GM21528 (cell line): ENCODE data around the gene RIPOR1.

Source experiments
- ATAC-seq: cut with Tn5 transposase; IDR thresholded peaks from one replicate; pipeline ENCODE4 v1.9.1; 2021; ENCODE audit warnings: mild to moderate bottlenecking, moderate library complexity; ENCODE audit not compliant: unreplicated experiment, low FRiP score

Gene RIPOR1

GRCh38 chr16:67537636-67538591, 9.3 kb downstream of the RIPOR1 start:
- no peak for ATAC-seq

- no peak for ATAC-seq
Measured at GRCh38 chr16:67538666-67539101, 10.1 kb downstream of the RIPOR1 start.

- no peak for ATAC-seq
Measured at GRCh38 chr16:67539271-67539670, 10.6 kb downstream of the RIPOR1 start.

DNA sequence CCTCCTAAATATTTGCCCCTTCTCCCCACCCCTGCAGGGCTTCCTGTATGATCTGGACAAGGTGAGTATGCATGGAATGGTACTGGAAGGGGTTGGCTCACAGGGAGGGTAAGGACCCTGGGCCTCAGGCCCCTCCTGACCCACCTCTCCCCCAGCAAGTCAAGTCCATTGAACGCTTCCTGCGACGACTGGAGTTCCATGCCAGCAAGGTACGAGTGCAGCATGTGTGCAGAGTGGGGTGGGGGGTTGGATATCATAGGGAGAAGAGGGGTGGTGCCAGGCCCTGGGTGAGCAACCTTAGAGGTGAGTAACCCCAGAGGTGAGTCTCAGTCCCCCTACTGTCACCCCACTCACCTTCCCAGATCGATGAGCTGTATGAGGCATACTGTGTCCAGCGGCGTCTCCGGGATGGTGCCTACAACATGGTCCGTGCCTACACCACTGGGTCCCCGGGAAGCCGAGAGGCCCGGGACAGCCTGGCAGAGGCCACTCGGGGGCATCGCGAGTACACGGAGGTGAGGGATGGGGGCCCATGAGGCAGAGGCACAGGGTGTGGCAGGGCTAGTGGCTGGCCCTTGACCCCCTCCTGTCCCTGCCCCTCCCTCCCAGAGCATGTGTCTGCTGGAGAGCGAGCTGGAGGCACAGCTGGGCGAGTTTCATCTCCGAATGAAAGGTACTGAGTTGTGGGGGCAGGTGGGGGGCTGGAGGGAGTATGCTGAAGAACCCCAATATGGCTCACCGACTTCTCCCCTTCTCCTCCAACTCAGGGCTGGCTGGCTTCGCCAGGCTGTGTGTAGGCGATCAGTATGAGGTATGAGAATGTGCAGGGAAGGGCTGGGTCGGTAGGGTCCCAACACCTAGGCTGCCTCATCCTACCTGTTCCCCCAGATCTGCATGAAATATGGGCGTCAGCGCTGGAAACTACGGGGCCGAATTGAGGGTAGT, 11.3 kb downstream of the RIPOR1 start:
- ATAC-seq = no peak

DNA sequence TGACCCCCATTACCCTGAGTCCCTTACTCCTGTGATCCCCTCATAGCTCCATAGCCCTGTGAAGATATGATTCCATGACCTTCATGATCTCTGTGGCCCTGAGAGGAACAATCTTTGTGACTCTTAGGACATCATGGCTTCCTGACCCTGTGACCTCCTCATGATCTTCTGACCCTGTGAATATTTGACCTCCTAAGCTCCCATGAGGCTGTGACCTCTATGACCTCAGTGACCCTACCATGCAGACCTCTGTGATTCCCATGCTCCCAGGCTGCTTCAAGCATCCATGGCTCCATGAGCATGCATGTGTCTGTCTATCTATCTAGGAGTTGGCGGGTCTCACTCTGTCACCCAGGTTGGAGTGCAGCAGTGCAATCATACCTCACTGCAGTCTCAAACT, 12.1 kb downstream of the RIPOR1 start:
- ATAC-seq = no peak

DNA sequence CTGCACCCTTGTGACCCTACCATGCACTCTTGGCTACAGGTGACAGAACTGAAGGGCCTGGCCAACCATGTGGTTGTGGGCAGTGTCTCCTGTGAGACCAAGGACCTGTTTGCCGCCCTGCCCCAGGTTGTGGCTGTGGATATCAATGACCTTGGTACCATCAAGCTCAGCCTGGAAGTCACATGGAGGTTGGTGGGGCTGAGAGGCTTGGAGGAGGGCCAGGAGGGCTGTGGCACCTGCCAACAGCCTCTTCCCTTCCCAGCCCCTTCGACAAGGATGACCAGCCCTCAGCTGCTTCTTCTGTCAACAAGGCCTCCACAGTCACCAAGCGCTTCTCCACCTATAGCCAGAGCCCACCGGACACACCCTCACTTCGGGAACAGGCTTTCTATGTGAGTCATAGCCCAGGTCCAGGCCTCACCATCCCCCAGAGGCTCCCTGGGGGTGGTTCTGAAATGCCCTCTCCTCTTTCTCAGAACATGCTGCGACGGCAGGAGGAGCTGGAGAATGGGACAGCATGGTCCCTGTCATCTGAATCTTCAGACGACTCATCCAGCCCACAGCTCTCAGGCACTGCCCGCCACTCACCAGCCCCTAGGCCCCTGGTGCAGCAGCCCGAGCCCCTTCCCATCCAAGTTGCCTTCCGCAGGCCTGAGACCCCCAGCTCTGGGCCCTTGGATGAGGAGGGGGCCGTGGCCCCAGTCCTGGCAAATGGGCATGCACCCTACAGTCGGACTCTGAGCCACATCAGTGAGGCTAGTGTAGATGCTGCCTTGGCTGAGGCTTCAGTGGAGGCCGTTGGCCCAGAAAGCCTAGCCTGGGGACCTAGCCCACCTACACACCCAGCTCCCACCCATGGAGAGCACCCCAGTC, 13.0 kb downstream of the RIPOR1 start:
- no peak for ATAC-seq

- ATAC-seq = no peak
Measured at GRCh38 chr16:67542464-67542863, 13.8 kb downstream of the RIPOR1 start.

DNA sequence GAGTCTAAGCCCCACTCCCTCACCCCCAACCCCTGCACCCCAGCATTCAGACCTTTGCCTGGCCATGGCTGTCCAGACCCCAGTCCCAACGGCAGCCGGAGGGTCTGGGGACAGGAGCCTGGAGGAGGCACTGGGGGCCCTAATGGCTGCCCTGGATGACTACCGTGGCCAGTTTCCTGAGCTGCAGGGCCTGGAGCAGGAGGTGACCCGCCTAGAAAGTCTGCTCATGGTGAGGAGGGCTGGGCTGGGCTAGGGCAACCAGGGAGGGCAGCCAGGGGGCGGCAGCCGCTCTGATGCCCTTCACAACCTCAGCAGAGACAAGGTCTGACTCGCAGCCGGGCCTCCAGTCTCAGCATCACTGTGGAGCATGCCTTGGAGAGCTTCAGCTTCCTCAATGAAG, 14.4 kb downstream of the RIPOR1 start:
- no peak for ATAC-seq

DNA sequence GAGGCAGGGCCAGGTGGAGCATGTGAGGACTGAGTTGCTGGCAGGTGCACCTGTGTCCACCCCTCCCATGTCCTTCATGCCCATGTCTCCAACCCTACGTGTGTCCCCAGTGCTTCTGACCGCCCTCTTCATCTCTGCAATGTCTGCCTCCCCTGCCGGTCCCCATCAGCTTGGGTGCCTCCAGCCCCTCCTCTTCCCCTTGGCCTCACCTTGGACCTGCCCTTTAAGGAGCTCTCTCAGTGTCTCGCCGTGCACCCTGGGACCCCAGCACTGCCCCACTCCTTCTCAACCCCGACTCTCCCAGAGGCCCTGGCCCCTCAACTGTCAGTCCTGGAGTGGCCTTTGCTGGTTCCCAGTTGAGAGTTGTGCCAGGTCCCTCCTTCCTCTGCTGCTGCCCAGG, 15.0 kb downstream of the RIPOR1 start:
- no peak for ATAC-seq

DNA sequence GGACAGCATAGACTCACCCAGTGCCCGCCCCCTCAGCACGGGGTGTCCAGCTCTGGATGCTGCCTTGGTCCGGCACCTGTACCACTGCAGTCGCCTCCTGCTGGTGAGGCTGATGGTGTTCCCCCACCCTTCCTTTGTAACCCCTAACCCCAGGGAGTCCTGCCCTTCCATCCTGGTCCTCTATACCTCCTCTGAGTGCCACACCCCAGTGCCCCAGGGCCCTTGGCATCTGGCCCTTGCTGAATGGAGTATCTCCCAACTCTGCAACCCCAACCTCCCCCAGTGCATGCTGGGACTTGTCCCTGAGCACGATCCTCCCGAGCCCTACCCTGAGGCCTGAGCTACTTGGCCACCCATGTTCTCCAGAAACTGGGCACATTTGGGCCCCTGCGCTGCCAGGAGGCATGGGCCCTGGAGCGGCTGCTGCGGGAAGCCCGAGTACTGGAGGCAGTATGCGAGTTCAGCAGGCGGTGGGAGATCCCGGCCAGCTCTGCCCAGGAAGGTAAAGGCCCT, 15.8 kb downstream of the RIPOR1 start:
- no peak for ATAC-seq

DNA sequence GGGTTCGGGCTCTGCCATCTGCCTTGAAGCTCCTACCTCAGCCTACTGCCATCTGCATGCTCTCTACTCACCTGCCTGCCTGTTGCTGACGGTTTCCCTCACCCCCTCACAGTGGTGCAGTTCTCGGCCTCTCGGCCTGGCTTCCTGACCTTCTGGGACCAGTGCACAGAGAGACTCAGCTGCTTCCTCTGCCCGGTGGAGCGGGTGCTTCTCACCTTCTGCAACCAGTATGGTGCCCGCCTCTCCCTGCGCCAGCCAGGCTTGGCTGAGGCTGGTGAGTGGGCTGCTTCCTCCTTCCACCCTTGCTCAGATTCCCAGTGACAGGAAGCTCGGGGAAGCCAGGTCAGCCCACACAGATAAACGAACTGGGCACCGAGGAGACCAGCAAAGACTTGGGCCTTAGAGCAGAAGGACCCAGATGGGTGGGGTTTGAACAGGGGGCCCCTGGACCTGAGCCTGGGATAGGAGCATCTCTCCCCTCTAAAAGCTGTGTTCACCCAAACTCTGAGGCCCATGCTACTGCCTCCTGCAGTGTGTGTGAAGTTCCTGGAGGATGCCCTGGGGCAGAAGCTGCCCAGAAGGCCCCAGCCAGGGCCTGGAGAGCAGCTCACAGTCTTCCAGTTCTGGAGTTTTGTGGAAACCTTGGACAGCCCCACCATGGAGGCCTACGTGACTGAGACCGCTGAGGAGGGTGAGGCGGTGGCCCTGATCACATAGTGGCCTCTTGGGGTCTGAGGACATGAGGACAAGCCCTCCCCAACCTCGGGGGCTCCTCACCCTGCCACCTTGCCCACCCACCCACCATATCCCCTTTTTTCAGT, 16.4 kb downstream of the RIPOR1 start:
- ATAC-seq = no peak

GRCh38 chr16:67545665-67546024, 17.0 kb downstream of the RIPOR1 start:
- ATAC-seq = no peak

DNA sequence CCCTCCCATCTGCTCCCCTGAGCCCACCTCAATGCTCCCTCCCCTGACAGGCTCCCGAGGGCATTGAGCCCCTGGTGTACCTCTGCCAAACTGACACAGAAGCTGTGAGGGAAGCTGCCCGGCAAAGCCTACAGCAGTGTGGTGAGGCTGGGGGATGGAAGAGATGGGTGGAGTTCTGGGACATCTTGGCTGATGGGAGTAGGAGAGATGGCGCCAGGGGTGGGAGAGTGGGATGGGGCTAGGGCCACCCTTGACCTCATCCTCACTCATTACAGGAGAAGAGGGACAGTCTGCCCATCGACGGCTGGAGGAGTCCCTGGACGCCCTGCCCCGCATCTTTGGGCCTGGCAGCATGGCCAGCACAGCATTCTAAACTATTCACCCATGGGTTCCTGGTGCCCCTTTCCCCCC, 17.5 kb downstream of the RIPOR1 start:
- no peak for ATAC-seq

- peak; percentile 47 for ATAC-seq
Measured at GRCh38 chr16:67546761-67547422, 18.3 kb downstream of the RIPOR1 start.

DNA sequence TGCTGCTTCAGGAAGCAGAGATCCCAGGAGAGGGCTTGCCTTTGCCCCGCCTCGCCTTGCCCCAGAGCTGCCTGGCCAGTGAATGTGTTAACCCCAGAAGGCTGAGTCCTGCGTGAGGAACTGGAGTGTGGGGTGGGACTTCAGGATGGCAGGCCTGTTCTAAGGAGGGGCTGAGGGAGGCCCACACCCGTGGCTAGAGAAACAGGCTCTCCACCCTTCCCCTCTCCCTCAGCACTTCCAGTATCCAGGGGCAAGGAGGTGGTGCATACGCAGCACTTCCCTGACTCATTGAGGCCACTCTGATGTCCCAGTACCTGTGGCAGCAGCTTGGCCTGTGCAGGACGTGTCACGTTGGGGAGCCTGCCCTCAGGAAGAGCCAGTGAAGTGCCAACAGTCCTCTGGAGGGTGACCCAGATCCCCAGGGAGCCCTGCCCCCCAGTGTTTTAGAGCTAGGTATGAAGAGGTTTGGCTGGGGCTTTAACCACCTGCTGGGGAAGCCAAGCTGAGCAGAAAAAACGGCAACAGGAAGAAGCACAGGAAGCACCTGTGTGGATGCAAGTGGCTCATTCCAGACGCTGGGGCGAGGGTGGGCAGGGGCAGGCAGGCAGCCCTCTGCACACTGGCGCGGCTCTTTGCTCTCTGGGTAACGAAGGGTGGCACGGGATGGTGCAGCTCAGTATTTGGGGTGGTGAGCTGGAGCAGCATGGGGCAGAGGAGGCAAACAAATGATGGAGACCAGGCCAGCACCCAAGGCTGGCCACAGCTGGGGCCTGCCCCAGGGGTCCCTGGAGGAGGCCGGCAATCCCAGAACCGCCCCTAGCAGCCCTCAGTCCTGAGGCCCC, 19.0 kb downstream of the RIPOR1 start:
- ATAC-seq = no peak

- ATAC-seq = no peak
Measured at GRCh38 chr16:67548265-67549126, 19.9 kb downstream of the RIPOR1 start.

DNA sequence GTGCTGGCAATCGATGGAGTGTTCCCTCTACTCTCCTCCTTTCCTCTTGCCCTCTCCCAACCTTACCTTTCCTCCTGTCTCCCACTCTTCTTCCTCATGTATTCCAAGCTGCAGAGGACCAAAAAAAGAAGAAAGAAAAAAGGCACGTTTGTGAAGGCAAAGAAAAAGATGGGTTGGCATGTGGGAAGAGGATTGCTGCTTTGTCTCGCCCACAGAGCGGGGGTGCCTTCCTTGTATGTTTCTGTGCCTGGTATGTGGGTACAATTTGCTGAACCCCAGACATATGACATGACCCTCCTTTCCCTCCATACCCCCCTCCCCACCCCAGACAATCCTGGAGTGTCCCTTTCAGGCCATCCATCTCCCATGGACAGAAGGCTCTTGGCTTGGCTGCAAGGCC, 20.6 kb downstream of the RIPOR1 start:
- ATAC-seq = no peak
